ENCODE data around the gene FGF12. TPM values are rescaled to one million over a fixed set of nuclear protein-coding genes. Genes with fewer than 3 reads are reported as not detected.

FGF12 gene
- polyA plus RNA-seq, 1 experiment, result not detected

DNA sequence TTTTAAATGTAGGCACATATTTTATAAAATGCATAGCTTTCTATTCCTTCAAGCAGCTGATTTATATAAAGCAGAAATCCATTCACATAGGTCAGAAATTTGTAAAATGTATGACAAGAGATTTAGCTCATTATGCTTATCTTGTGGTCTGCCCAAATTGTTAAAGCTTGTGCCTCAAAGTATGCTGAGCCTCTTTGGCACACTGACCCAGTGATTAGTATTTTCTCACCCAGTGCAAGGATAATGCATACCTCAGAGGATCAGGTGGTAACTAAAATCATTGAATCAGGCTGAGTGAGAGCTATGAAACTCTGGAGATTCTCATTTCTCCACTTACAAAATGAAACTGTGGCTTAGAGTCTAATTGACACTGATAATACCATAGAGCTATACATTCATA is 533.3 kb downstream of the FGF12 start:
- POLR2A ChIA-PET, result no interaction called here
- Histone ChIP-seq H3K9me3 (ENCODE audit: control insufficient read depth, insufficient read depth, low read length) (peaks cover 6% of the 10 kb centered on the region), H3K27ac (ENCODE audit: low read depth, low read length) (no peak overlapping the region), H3K27me3 (ENCODE audit: control insufficient read depth, insufficient read depth, low read length) (no peaks in the 10 kb centered on the region), H3K4me3 (ENCODE audit: low read depth, low read length) (no peak overlapping the region)
- CTCF ChIA-PET, result no interaction called here
- TF ChIP-seq, protein P1, sequence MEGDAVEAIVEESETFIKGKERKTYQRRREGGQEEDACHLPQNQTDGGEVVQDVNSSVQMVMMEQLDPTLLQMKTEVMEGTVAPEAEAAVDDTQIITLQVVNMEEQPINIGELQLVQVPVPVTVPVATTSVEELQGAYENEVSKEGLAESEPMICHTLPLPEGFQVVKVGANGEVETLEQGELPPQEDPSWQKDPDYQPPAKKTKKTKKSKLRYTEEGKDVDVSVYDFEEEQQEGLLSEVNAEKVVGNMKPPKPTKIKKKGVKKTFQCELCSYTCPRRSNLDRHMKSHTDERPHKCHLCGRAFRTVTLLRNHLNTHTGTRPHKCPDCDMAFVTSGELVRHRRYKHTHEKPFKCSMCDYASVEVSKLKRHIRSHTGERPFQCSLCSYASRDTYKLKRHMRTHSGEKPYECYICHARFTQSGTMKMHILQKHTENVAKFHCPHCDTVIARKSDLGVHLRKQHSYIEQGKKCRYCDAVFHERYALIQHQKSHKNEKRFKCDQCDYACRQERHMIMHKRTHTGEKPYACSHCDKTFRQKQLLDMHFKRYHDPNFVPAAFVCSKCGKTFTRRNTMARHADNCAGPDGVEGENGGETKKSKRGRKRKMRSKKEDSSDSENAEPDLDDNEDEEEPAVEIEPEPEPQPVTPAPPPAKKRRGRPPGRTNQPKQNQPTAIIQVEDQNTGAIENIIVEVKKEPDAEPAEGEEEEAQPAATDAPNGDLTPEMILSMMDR (IDR thresholded peaks at IDR 0.05; ENCODE audit: low read depth, low read length), result no peak
- DNase-seq (ENCODE audit: low read depth, low spot score), result no peak

DNA sequence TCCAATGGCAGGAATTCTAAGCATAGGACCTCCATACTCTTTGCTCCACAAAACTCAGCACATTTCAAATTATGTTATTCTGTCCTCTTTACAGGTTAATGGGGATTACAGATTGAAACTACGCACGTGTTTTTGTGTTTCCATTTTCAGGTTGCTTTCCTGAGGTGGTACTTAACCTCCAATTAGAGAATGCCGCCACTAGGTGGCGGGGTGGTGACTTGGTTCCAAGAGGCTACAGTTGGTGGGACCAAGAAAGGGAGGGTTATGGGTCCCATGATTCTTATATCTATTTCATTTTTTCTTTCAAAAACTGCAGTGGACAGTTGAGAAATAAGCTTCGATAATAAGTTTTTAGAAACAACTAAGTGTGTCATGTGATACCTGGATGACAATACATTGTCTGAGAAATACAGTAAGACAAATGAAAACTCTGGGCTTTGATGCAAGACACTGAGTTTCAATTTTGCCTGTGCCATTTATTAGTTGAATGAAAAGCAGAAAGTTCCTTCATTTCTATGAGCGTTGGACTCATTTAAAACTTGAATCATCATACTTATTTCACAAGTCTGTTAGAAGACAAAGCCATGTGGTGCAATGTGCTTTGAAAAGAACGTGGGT is 539.0 kb downstream of the FGF12 start:
- H3K27me3 ChIP-seq (ENCODE audit: control insufficient read depth, insufficient read depth, low read length), result no peaks in the 10 kb centered on the region
- TF ChIP-seq, protein P1 (IDR thresholded peaks at IDR 0.05; ENCODE audit: low read depth, low read length), result peak; percentile 42
- H3K4me3 ChIP-seq (ENCODE audit: low read depth, low read length), result no peak overlapping the region
- ChIA-PET POLR2A (no interaction called here), CTCF (interaction anchor here (0.7 to 1.0 kb wide), 4 partner anchors 15 to 1065 kb away, joined by 3 to 12 read pairs (median 3); no protein-coding TSS in a partner anchor)
- no peak for DNase-seq (ENCODE audit: low read depth, low spot score)
- peaks cover 3% of the 10 kb centered on the region; the same call in 1 of the 2 replicates for H3K9me3 ChIP-seq (ENCODE audit: control insufficient read depth, insufficient read depth, low read length)
- no peak overlapping the region for H3K27ac ChIP-seq (ENCODE audit: low read depth, low read length)

GRCh38 chr3:192187485-192188051 is 539.8 kb downstream of the FGF12 start:
- Histone ChIP-seq H3K9me3 (ENCODE audit: control insufficient read depth, insufficient read depth, low read length) (peaks cover 3% of the 10 kb centered on the region; the same call in 1 of the 2 replicates), H3K4me3 (ENCODE audit: low read depth, low read length) (no peak overlapping the region), H3K27ac (ENCODE audit: low read depth, low read length) (no peak overlapping the region), H3K27me3 (ENCODE audit: control insufficient read depth, insufficient read depth, low read length) (no peaks in the 10 kb centered on the region)
- DNase-seq (ENCODE audit: low read depth, low spot score), result no peak
- ChIA-PET CTCF (interaction anchor here (1.2 kb wide), 1 partner anchor 20 kb away, joined by 4 read pairs; no protein-coding TSS in a partner anchor), POLR2A (no interaction called here)
- TF ChIP-seq, protein P1 (IDR thresholded peaks at IDR 0.05; ENCODE audit: low read depth, low read length), result no peak

GRCh38 chr3:192186498-192186897 is 540.8 kb downstream of the FGF12 start:
- peaks cover 5% of the 10 kb centered on the region for H3K9me3 ChIP-seq (ENCODE audit: control insufficient read depth, insufficient read depth, low read length)
- no peak for DNase-seq (ENCODE audit: low read depth, low spot score)
- H3K4me3 ChIP-seq (ENCODE audit: low read depth, low read length), result no peak overlapping the region
- TF ChIP-seq, protein P1 (IDR thresholded peaks at IDR 0.05; ENCODE audit: low read depth, low read length), result no peak
- no peak overlapping the region for H3K27ac ChIP-seq (ENCODE audit: low read depth, low read length)
- H3K27me3 ChIP-seq (ENCODE audit: control insufficient read depth, insufficient read depth, low read length), result no peaks in the 10 kb centered on the region
- POLR2A ChIA-PET, result no interaction called here
- CTCF ChIA-PET, result interaction anchor here (1.2 kb wide), 1 partner anchor 19 kb away, joined by 4 read pairs; no protein-coding TSS in a partner anchor

DNA sequence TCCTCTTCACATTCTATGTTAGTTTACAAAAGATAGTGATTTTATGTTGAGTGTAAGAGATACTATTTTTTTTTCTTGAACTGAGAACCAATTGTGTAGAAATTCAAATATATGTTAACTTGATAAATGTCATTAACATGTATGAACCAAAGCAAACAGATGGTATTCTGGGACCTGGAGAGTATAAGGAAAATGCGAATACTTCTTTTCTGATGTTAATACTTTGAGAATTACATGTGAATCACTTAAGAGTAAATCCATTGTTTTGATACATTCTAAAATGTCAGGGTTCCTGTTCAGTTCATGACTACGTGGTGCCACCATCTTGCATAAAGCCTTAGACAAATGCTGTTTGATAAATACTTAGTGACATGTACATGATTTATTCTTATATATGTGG is 541.3 kb downstream of the FGF12 start:
- CTCF ChIA-PET, result no interaction called here

More for the DNA sequence above, 541.3 kb downstream of the FGF12 start:
- Histone ChIP-seq H3K4me3 (ENCODE audit: low read depth, low read length) (no peak overlapping the region), H3K27me3 (ENCODE audit: control insufficient read depth, insufficient read depth, low read length) (no peaks in the 10 kb centered on the region), H3K9me3 (ENCODE audit: control insufficient read depth, insufficient read depth, low read length) (peaks cover 8% of the 10 kb centered on the region), H3K27ac (ENCODE audit: low read depth, low read length) (no peak overlapping the region)
- TF ChIP-seq, protein P1 (IDR thresholded peaks at IDR 0.05; ENCODE audit: low read depth, low read length), result no peak
- DNase-seq (ENCODE audit: low read depth, low spot score), result no peak
- POLR2A ChIA-PET, result no interaction called here
